Activated T-cell treated with anti-CD3 and anti-CD28 coated beads for 24 hours (primary cell): Measurements from ENCODE around the gene KIAA1614.
"Not testable (repeated sequence)": the region's sequence is repeated elsewhere in the genome, so short reads cannot be mapped to it uniquely, and the experiment has no call there.

ENCODE experiments used
- DNase-seq: peaks from one replicate; pipeline ENCODE4 v3.0.0-alpha.2; 2020; ENCODE audit warnings: low read depth

Gene KIAA1614

GRCh38 chr1:180941518-180942275 lies 29.0 kb downstream of the KIAA1614 start:
- DNase-seq = no peak

- DNase-seq = no peak
These were observed 32.5 kb downstream of the KIAA1614 start for GRCh38 chr1:180945151-180945550.

GRCh38 chr1:180945551-180945950 lies 32.9 kb downstream of the KIAA1614 start:
- DNase-seq = no peak

- no peak for DNase-seq
These were observed 33.4 kb downstream of the KIAA1614 start for GRCh38 chr1:180946056-180946455.

GRCh38 chr1:180946541-180947498 lies 34.1 kb downstream of the KIAA1614 start:
- DNase-seq = no peak

- no peak for DNase-seq
These were observed 34.8 kb downstream of the KIAA1614 start for GRCh38 chr1:180947499-180947885.

GRCh38 chr1:180947901-180948640 lies 35.4 kb downstream of the KIAA1614 start:
- DNase-seq = no peak

GRCh38 chr1:180948641-180949615 lies 36.2 kb downstream of the KIAA1614 start:
- DNase-seq = no peak

- no peak for DNase-seq
These were observed 36.9 kb downstream of the KIAA1614 start for GRCh38 chr1:180949616-180950000.

- DNase-seq = no peak
These were observed 37.6 kb downstream of the KIAA1614 start for GRCh38 chr1:180950321-180950720.

- no peak for DNase-seq
These were observed 38.6 kb downstream of the KIAA1614 start for GRCh38 chr1:180951186-180951745.

- no peak for DNase-seq
These were observed 39.3 kb downstream of the KIAA1614 start for GRCh38 chr1:180951836-180952656.

- DNase-seq = no peak
These were observed 39.9 kb downstream of the KIAA1614 start for GRCh38 chr1:180952657-180953013.

GRCh38 chr1:180953291-180954004 lies 40.8 kb downstream of the KIAA1614 start:
- no peak for DNase-seq

GRCh38 chr1:180954005-180954800 lies 41.5 kb downstream of the KIAA1614 start:
- DNase-seq = peak; percentile 48

GRCh38 chr1:180954801-180955165 lies 42.1 kb downstream of the KIAA1614 start:
- no peak for DNase-seq

- no peak for DNase-seq
These were observed 43.4 kb downstream of the KIAA1614 start for GRCh38 chr1:180956028-180956640.

- DNase-seq = not testable (repeated sequence)
These were observed 46.9 kb downstream of the KIAA1614 start for GRCh38 chr1:180959620-180960019.
